GM18907 (cell line): ENCODE results near the gene CTNNAL1.
"Not testable (repeated sequence)": the region's sequence is repeated elsewhere in the genome, so short reads cannot be mapped to it uniquely, and the experiment has no call there.

ENCODE experiments used
- ATAC-seq: cut with Tn5 transposase; IDR thresholded peaks from one replicate; pipeline ENCODE4 v1.9.1; 2021; ENCODE audit warnings: mild to moderate bottlenecking, moderate library complexity; ENCODE audit not compliant: unreplicated experiment

CTNNAL1 gene

DNA sequence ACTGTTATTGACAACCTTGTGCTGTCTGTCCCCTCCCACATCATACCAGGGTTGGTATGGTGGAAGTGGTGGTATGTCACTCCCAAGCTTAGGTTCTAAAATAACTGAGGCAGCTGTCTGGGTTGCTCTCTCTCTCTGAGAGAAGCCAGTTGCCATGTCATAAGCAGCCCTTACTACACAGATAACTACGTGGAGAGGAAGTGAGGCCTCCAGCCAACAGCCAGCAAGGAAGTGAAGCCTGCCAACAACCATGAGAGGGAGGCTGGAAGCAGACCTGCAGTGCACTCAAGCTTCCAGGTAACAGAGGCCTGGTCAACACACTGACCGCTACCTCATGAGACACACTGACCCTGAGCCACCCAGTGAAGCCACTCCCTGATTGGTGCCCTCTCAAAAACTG is 18.6 kb downstream of the CTNNAL1 start:
- peak; percentile 89 for ATAC-seq

DNA sequence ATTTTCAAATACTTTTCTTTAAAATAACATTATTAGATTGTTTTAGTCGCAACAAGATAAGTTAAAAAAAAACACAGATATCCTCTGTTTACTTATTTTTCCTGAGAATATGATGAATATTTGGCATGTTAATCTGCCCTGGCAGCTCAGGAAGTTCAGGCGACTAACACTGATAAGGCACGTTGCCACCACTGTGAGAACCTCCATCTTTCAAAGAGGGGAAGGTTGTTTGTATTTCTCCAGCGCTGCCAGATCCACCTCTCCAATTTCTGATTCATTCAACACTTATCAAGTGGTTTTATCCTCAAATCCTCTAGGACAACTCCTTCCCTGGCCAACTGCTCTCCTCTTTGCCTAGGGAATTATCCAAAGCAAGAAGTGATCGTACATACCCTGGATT is 21.8 kb downstream of the CTNNAL1 start:
- no peak for ATAC-seq

DNA sequence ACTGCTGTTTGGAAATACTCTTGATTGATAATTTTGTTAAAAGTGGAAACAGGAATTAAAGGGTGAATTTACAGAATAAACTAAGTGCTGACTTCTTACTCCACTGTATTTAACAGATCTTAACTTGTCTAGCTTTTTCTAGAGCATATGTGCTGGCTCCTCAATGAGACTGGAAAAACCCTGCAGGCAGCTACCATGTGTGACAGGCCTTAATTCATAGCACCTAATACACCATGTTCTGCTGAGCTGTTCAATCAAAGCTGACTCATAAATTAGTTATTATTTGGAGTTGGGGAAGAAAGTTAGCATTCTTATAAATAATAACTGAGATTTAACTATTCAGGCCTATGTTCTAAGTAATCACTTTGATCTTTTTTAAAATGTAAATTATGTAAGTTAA is 29.4 kb downstream of the CTNNAL1 start:
- ATAC-seq: no peak

GRCh38 chr9:108980893-108981292 is 32.4 kb downstream of the CTNNAL1 start:
- no peak for ATAC-seq

- no peak for ATAC-seq
Observed at GRCh38 chr9:108978205-108978604, 35.1 kb downstream of the CTNNAL1 start.

DNA sequence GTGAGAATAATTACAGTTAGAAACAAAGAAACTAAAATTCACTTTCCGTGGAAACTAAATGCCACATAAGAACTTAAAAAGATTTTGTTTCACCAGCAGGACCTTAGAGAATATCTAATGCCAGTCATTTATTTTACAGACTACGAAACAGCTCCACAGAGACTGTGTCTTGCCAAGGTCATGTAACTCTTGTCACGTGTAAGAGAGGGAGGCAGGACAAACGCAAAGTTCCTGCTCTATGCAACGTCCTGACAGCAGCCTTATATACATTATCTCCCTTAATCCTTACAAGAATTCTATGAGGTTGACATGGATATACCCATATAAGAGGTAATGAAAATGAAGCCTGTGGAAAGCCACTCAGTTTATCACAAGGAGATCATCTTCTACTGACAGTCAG is 39.4 kb downstream of the CTNNAL1 start:
- ATAC-seq: no peak

- ATAC-seq: no peak
Observed at GRCh38 chr9:108972626-108973209, 40.6 kb downstream of the CTNNAL1 start.

GRCh38 chr9:108972186-108972585 is 41.1 kb downstream of the CTNNAL1 start:
- ATAC-seq: no peak

- ATAC-seq: not testable (repeated sequence)
Observed at GRCh38 chr9:108971392-108971791, 41.9 kb downstream of the CTNNAL1 start.

GRCh38 chr9:108967916-108968315 is 45.4 kb downstream of the CTNNAL1 start:
- no peak for ATAC-seq

GRCh38 chr9:108963459-108964143 is 49.7 kb downstream of the CTNNAL1 start:
- ATAC-seq: no peak

DNA sequence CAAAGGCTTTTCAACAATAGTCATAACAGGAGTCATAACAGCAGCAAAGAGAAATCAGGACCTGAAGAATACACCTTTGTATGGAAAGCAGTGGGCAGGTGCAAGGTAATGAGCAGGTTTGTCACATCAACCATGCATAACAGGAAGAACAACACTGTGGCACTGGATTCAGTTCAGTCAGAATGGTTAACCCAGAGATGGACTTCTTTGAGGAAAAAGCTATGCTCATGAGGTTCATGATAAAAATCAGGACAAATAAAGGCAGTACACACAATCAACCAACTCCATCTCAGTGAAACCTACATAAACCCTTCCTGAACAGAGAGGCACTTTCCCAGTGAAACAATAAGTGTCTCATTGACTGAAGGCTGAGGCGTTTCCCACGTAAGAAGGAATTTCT is 52.1 kb downstream of the CTNNAL1 start:
- ATAC-seq: no peak

DNA sequence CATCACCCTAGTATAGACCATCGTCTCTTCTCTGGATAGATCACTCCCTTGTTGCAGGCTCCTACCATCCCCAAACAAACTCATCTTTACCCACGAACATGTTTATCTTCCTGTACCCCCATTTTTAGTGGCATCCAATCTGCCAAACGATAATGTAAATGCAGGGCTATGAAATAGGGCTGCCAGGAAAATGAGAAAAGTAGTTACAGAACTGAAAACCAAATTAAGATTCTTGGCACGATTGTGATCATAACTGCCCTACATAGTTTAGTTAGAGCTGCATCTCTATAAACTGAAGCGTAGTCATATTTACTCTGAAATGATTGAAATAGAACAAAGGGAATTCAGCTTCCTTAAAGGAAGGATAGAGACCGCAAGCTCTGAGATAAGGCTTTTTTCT is 53.0 kb downstream of the CTNNAL1 start:
- no peak for ATAC-seq

DNA sequence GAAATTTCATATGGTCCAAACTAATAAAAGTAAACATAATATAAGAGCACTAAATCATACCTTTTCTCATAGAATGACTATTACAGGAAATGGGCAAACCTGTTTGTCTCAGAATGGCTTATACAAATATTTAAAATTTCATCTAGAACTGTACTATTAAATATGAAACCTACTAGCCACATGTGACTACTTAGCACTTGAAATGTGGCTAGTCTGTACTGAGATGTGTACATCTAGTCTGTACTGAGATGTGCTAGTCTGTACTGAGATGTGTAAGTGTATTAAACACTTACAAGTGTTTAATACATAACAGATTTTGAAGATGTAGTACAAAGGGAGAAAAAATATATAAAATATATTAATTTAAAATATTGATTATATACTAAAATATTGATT is 56.7 kb downstream of the CTNNAL1 start:
- no peak for ATAC-seq

GRCh38 chr9:108956022-108956630 is 57.2 kb downstream of the CTNNAL1 start:
- ATAC-seq: no peak

DNA sequence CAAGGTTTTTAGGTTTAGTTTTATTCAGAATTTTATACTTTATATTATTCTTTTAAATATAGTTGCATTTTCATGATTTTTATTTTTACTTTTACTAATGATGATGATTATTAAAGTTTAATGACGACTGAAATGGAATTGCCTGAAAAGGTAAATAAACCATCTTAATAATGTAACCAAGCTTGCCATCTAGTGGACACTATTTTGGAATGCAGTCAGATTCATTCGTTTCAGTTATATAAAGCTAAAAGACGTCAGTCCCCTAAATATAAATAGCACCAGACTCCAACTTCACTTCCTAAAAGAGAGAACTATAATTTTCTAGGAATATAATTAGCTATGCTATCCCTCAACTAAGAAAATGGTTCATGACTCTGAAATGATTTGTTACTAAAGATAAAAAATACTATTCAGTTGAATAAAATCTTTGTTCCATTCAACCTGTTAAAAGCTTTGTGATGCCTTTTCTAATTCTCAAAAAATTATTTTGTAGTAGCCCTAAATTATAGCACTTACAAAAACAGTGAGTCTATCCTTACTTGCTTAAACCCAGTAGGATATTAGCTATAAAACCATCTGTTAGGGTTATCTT is 59.2 kb downstream of the CTNNAL1 start:
- peak; percentile 54 for ATAC-seq

DNA sequence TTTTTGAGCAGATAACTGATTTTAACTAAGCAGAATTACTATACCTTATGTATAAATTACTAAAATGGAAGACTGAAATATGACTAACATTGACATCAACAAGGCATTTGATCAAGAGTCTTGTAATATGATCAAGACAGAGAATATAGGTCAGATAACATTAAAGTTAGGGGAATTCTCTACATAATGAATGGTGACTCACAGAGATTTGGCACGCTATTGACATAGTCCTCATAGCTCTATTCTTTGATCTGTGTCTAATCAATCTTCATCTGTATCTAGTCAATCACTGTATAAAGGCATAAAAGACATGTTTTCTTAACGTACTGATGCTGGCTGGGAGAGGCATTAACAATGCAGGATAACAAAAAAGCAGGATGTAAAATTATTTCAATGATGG is 61.7 kb downstream of the CTNNAL1 start:
- ATAC-seq: no peak

GRCh38 chr9:108950168-108950567 is 63.1 kb downstream of the CTNNAL1 start:
- ATAC-seq: no peak

GRCh38 chr9:108939975-108940374 is 73.3 kb downstream of the CTNNAL1 start:
- ATAC-seq: no peak

DNA sequence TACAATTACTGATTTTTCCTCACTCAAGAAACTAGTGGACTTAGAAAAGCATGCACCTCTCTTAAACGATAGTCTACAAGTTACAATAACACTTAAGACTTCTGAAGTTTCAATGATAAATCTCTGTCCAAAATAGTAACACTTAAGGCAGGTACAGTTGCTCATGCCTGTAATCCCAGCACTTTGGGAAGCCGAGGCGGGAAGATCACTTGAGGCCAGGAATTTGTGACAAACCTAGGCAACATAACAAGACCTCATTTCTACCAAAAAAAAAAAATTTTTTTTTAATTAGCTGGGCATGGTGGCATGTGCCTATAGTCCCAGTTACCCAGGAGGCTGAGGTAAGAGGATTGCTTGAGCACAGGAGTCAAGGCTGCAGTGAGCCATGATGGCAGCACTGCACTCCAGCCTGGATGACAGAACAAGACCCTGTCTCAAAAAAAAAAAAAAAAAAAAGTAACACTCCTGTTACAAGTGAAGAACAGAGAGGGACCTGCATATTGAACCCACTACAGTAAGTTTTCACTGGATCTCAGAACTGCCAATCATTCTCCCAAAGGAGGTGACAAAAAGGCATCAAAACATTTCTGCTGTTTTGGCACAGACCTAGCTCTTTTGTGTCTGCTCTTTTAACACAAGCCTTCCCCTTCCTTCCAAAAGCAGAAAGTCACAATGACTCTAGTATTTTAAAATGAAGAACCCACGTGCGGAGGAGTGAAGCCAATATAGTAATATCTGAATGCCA is 75.6 kb downstream of the CTNNAL1 start:
- no peak for ATAC-seq

DNA sequence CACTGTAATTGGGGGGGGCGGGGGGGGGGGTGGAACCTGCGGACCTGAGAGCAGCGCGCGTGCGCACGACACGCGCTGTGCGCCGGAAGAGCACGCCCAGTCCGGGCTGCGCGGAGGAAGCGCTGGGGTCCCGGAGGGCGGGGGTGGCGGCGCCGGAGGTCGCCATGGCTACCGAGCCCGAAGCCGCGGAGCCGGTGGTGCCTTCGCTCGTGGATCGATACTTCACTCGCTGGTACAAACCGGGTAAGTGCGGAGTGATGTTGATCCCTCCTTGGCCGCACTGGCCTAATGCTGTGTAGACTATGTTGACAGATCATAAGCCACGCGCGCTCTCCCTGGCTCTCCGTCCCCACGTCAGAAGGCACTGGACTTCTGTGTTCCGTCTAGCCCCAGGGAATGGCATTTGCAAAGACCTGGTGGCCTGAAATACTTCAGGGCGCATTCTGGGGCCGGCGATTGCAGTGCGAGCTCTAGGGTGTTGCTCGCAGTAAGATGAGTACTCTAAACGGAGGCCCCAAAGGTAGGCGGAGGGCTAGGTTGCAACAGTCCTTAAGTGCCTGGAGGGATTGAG is 78.9 kb downstream of the CTNNAL1 start, which contains the start of gene ABITRAM:
ABITRAM (plus strand) TSS at position 78 of the 571 bp plus-strand sequence; CDS start at position 165, 87 bp downstream.
- ATAC-seq: peak; percentile 83
